GM18870 (cell line): ENCODE measurements around the gene CAP2.

ENCODE experiments used
- ATAC-seq: cut with Tn5 transposase; IDR thresholded peaks from one replicate; pipeline ENCODE4 v1.9.1; 2021; ENCODE audit warnings: moderate library complexity; ENCODE audit not compliant: unreplicated experiment

CAP2 gene, protein sequence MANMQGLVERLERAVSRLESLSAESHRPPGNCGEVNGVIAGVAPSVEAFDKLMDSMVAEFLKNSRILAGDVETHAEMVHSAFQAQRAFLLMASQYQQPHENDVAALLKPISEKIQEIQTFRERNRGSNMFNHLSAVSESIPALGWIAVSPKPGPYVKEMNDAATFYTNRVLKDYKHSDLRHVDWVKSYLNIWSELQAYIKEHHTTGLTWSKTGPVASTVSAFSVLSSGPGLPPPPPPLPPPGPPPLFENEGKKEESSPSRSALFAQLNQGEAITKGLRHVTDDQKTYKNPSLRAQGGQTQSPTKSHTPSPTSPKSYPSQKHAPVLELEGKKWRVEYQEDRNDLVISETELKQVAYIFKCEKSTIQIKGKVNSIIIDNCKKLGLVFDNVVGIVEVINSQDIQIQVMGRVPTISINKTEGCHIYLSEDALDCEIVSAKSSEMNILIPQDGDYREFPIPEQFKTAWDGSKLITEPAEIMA

DNA sequence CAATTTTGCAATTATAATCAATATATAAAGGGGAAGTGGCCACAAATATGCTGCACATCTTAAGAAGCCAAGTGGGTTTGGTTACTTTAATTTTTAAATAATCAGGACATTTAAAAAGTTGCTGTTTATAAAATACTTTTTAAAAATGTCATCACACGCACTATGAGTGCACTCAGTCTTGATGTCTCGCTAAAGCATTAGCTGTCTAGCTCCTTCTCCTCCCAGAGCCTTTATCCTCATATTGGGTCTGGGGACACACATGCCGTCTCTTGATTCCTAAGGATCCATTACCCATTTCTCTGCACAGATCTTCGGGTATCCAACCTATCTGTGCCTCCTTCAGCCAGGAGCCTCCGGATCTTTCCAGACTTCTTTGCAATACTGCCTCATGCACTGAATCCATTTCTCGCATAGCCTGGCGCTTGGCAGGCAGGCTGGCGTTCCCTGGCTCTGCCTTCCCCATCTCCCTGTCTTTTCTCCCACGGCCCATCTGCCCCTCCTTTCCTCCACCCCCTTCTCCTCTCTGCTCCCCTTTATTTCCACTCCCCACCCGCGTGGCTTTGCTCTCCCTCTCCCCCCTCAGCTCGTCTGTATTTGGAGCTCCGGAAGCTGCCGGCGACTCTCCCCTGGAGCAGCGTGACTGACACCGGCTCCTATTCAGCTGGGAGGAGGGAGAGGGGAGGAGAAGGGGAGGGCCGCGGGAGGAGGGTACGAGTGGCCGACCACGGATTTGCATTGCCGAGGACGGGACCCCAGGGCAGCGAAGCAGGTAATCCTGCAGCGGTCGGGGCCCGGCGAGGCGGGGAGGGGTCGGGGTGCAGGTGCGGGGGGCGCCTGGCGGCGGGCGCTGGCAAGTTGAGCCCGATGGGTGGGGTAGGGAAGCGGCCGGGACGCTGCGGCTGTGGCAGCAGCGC is at the start of gene CAP2:
Gene CAP2, plus strand, starts transcription at position 618 of the 914 bp plus-strand sequence. CDS start 27,961 bp downstream, outside the sequence.
- ATAC-seq, result no peak

DNA sequence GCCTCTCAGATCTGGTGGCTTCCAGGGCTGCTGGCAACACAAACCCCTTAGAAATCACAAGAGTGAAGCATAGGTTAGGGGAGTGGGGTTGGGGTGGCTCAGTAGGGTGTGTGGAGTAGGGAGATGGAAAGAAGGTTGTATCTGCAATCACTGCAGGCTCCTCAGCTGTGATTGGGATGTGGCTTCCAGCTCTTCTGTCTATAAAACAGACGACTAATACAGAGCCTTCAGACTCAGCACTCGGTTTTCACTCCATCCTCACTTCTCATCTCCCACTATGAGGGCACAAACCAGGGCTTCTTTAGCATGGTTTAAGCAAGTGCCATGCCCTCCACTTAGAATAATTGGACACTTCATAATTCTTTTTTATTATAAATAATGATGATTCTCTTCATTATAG is 46.4 kb upstream of the CAP2 start:
- ATAC-seq, result no peak

DNA sequence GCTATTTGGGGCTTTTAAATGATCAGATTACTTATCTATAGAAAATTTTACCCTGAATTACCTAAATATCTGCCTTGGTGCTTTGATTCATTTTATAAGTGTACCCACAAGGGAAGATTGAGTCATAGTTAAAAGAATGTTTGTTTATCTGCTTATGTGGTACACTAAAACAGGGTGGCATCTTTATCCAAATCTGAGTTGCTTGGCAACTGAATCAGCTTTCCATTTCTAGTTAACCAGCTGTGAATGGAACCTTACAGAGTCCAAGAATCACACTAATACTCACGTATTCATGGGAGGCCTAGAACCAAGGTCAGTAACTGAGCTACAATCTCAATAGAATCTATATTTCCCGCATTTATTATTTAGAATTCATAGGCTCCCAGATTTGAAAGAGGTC is 44.0 kb upstream of the CAP2 start:
- ATAC-seq, result no peak

DNA sequence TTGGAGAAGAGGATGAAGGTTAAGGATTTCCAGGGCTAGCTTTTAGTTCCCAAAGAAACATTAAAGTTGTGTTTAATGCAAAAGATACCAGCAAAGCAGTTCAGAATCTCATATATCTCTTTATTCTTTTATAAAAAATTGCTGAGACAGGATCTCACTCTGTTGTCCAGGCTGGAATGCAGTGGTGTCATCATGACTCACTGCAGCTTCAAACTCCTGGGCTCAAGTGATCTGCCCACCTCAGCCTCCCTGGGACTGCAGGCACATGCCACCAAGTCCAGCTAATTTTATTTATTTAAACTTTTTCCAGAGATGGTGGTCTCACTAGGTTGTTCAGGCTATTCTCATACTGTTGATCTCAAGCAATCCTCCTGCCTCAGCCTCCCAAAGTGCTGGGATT is 41.1 kb upstream of the CAP2 start:
- ATAC-seq, result no peak

DNA sequence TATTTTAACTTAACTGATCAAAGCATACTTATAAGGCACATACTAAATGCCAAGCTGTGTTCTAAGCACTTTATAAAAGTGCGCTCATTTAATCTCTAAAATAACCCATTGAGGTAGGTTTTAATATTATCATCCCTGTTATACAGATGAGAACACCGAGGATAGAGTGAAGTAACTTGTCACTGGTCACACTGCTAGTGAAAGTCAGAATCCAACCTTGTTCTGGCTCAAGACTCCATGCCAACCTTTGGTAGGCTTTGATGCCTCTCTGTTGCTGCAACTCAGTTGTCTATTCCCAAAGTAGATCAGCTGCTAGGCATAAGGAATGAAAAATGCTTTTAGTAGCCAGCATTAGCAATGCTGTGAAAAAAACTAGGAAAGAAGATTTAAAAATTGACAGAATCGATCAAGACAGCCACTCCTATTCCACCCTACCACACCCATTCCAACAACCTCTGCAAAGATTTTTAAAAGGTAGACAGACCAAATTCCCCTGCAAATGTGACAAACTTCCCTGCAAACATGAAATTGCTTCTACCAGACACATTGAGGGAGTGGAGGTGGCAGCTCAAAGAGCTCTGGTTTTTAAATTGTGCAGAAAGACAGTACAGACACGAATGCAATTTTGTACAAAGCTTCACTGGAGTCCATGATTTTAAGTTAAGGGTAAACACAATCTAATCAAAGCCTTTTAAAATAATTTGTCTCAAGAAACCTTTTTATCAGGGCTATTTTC is 39.8 kb upstream of the CAP2 start:
- no peak for ATAC-seq

DNA sequence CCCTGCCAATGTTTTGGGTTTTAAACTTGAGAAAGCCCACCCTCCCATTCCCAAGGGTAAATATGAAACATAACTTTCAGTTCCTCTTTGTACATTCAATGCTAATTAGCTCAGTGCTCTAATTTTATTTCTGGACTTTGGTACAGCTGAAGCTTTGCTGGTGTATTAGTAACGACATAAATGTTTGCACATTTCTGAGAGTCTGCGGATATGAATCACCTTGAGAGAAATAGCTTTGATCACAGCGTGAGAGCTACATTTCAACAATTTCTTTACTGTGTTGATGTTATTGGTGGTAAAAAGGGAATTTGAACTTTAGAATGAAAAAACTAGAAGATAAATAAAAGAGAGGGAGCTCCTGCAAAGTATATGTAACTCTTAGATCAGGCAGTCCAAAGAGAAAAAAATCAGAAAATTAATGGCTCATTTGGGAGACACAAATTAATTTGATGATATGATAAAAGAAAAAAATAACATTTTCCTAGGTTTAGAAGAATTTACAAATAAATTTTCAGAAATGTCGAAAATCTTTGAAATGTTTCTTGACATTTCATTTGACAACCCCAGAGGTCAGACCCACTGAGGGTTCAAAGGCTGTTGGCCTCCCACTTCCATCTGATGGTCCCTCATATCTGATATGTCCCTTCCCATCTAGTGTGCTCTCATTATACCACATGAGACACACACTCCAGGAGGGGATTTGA is 38.5 kb upstream of the CAP2 start:
- no peak for ATAC-seq

DNA sequence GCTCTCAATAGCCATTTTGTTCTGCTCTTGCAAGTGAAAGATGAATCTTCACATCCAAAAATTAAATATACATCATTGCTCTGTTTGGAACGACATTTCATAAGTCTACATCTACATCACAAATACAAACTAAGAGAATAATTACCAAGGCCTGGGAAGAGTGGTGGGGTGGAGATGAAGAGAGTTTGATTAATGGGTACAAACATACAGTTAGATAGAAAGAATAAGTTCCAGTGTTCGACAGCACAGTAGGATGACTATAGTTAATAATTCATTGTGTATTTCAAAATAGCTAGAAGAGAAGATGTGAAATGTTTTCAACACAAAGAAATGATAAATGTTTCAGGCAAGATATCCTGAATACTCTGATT is 38.0 kb upstream of the CAP2 start:
- ATAC-seq, result no peak

DNA sequence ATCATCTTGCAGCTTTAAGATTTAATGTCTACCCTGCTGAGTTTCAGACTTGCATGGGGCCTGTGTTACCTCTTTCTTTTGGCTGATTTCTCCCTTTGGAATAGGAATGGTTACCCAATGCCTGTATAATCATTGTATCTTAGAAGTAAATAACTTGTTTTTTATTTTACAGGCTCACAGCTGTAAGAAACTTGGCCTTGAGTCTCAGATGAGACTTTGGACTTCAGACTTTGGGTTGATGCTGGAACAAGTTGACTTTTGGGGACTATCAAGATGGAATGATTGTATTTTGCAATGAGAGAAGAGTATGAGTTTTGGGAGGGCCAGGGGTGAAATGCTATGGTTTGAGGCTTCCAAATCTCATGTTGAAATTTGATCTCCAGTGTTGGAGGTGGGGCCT is 34.9 kb upstream of the CAP2 start:
- no peak for ATAC-seq

DNA sequence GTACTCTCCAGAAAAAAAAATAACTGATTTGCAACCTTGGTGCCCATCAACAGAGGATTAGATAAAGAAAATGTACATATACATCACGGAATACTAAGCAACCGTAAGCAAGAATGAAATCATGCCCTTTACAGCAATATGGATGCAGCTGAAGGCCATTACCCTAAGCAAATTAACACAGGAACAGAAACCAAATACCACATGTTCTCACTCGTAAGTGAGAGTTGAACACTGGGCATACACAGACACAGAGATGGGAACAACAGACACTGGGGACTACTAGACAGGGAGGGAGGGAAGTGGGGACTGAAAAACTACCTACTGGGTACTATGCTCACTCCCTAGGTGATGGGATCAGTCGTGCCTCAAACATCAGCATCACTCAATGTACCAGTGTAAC is 32.8 kb upstream of the CAP2 start:
- no peak for ATAC-seq

DNA sequence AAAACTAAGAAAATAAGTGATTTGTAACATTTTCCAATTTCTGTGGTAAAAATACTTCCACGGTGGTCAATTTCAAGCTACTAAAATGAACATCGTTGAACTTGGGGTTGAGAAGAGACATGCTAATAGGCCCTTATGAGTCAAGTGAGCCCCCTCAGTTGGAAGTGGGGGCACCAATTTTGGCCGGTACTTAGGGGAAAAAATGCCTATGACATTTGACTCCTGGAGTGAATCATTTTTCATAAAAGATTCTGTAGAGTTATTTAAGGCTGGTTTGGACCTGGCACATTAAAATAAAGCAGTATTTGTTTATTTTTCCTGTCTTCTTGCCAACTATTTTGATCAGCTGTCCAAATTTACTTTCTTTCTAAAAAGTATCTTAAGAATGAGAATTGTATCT is 32.4 kb upstream of the CAP2 start:
- no peak for ATAC-seq

DNA sequence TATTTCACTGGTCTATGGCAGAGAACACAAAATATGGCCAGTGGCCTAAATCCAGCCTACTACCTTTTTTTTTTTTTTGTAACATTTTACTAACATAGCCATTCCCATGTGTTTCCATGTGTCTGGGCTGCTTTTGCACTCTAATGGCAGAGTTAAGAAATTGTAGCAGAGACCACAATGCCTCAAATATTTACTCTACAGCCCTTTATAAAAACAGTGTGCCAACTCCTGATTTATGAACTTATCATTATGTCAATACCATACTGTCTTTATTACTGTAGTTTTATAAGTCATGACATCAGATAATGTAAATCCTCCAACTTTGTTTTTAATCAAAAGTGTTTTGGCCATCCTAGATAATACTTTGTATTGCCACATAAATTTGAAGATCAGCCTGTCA is 27.4 kb upstream of the CAP2 start:
- ATAC-seq, result no peak

DNA sequence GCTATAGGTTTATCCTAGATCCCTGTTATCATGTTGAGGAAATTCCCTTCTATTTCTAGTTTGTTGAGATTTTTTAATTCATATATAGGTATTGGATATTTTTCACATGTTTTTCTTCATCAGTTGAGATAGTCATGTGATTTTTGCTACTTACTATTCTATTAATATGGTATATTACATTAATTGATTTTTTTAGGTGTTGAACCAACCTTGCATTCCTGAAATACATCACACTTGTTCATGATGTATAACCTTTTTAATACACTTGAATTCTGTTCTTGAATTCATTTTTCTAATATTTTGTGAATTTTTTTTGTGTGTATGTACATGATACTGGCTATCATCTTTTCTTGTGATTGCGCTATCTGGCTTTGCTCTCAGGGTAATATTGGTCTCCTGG is 25.5 kb upstream of the CAP2 start:
- ATAC-seq, result no peak

DNA sequence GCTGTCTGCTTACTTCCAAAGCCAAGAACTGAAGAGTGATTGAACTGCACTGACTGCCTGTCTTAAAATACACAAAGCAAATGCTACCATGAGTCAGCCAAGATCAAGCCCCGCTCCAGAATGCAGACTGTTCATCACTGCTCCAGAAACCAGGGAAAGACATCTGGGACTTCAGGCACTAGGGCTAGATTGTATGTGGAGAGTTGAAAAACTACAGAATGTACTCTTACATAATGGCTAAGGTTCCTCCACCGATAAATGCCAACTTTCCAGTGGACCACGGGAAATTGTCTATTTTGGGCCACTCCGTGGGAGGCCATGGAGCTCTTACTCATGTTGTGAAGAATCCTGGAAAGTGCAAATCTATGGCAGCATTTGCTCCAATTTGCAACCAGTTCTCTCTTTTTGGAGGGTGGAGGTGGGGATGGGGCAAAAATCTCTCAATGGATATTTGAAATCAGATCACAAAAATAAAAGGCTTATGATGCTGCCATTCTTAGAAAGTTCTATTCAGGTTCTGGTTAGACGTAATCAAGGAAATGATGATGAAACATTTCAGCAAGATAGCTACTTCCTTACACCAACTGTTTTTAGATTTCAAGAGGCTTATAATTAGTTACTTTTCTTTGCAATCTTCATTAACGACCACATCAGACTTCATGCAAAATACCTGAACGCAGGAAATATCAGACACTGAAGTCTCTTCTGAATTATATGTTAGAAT is 11.8 kb upstream of the CAP2 start:
- ATAC-seq, result no peak

DNA sequence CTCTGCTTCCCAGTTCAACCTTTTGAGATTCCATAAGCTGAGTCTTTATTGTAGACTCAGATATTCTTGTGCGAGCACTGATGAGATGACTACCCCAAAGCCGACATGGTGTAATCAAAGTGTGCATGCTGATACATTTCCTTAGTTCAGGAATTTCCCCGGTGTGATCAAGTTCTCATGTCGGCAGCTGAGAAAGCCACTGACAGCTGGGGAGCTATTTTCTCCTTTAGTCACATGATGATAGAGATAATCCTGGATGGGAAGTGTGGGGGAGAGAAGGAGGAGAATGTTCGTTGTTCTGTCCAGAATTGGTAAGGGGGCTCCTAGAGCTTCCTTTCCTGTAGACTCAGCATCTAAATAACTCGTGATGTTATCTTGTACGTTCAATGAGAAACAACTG is 7.7 kb upstream of the CAP2 start:
- no peak for ATAC-seq

DNA sequence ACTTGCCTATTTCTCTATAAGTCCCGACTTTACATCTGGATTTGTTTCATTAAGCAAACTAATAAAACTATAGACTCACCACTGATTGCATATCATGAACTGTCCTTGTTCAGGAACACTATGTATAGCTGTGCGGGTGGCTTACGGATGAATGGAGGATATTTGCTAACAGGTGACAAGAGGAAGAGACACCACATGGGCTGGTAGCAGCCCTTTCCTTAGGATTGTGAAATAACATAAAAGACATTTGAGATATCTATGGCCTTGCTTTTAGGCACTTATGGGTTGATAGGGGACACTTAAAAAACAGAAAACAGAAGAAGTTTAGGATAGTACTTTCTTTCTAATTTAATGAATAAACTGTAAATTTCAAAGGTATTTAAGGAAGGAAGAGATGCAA is 5.0 kb upstream of the CAP2 start:
- ATAC-seq, result no peak

DNA sequence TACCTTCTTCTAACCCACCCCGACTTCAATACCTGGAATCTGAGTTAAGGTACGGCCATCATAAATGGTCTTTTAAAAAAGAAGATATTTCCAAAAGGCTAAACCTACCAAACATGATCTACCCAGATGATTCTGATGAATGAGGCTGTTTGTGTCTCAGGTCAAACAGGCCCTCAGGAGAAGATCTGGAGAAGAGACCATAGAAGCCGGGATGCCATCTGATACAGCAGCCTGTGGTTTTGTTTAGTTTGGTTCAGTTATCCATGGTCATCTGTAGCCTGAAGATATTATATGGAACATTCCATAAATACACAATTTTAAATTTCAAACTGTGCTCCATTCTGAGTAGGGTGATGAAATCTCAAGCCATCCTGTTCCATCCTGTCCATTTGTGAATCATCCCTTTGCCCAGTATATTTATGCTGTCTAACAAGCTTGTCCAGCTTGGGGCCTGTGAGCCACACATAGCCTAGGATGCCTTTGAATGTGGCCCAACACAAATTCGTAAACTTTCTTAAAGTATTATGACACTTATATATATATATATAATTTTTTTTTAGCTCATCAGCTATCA is 4.0 kb upstream of the CAP2 start:
- ATAC-seq, result no peak

DNA sequence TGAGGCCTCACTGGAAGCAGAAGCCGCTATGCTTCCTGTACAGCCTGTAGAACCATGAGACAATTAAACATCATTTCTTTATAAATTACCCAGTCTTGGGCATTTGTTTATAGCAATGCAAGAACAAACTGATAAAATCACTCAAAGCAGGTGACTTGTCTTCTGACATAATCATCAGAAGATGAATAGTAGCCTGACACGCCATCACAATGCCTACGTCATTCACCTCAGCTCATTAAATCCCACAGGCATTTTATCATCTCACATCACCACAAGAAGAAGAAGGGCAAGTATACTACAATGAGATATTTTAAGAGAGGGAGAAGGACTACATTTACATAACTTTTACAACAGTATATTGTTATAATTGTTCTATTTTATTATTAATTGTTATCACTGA is 3.1 kb upstream of the CAP2 start:
- ATAC-seq, result no peak

DNA sequence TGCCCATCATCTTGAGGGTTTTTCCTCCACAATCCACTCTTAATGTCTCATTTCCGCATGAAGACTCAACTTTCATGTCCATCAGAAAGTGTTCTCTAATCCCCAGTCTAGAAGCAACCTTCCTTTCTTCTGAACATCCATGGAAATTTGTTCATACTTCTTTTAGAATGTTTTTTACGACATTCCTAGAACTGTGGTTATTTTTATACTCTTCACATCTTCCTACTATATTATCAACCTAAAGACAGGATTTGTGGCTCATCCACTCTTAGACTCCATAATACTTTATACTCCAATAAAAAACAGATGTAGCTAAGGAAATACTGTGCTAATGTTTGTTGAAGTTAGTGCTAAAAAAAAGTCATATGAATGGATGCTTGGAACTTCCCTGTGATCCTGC is 1.4 kb upstream of the CAP2 start:
- ATAC-seq, result no peak

DNA sequence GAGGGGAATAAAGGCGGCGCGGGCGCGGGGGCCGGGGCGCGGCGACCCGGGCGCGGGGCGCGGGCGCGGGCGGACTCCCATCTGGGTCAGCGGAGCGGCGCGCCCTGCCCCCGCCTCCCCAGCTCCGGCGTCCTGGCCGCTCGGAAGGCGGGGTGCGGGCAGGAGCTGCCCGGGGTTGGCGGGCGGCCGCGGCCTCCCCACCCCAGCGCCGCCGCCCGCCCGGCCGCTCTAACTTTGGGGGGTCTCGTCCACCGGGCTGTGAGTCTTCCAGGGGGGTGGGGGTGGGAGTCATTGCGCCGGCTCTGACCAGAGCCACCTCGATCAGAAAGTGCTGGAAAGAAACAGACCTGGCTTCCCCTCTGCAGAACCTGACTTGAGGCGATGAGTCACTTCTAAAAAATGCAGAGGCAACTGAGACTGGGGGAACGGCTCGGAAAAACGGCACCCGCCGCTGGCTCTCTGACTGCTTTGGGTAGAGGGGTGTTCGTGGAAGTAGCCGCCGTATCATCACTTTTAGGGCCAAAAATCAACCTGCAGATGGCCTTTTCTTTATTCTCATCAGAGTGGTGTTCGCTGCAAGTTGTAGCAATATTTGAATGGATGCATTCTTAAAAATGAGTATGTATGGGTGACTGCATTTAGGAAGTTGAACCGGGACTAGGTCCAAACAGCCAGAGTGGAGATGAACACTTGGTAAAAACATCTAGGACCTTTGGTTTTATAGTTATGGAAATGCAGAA is 667 bp downstream of the CAP2 start:
- no peak for ATAC-seq
